Spleen (tissue), 7 donors: ENCODE measurements around the gene LHFPL3.

ENCODE experiments used
- POLR2A ChIP-seq, 3 donors: fragments of 450-650 bp; IDR thresholded peaks; one replicate each; pipeline ENCODE4 v1.5.1; 2017; ENCODE audit warnings: antibody characterized with exemption in 3 of 3, mild to moderate bottlenecking in 1 of 3
- POLR2AphosphoS5 ChIP-seq, 3 donors: sonication (generic); formaldehyde crosslinking; IDR thresholded peaks; one replicate each; pipeline ENCODE4 v1.5.1; 2017; ENCODE audit warnings: antibody characterized with exemption in 3 of 3
- TF ChIP-seq, protein P1 (sequence below), 11 experiments: fragments of 200-600 bp in 7 of 11; fragments of 450-650 bp in 4 of 11; sonication (generic) in 4 of 11; IDR thresholded peaks in 8 of 11; conservative IDR thresholded peaks in 3 of 11; 1 replicate in 7 of 11; 2 replicates in 4 of 11; pipeline versions ENCODE4 v1.4.0 to v1.8.0; 2016 to 2021; ENCODE audit warnings: antibody characterized with exemption in 11 of 11, inconsistent platforms in 4 of 11, mild to moderate bottlenecking in 1 of 11
- donor health status: DM: no; HTN: no; CAD: no; lungs with moderate emphysema.
- donor health status: DM: no; HTN: no; CAD: no.
- donor health status: DM: no; HTN: no; CAD: no.

DNA sequence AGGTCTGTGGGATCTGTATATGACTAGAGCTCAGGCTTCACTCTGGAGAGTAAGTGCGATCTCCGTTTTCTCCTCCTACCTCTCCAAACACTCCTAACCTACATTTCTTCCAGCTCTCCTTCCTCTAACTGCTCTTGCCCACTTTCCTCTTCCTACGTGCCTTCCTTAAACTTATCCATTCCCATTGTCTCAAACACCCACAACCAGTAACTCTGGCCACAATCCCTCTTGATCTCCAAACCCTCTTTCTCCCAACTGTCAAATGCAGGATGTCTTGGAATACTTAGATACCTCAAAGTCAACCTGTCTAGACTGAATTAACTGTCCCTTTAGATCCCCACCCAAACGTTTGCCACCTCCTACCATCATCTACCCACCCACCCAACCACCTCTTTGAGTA lies 471.9 kb downstream of the LHFPL3 start:
- TF ChIP-seq, protein P1, sequence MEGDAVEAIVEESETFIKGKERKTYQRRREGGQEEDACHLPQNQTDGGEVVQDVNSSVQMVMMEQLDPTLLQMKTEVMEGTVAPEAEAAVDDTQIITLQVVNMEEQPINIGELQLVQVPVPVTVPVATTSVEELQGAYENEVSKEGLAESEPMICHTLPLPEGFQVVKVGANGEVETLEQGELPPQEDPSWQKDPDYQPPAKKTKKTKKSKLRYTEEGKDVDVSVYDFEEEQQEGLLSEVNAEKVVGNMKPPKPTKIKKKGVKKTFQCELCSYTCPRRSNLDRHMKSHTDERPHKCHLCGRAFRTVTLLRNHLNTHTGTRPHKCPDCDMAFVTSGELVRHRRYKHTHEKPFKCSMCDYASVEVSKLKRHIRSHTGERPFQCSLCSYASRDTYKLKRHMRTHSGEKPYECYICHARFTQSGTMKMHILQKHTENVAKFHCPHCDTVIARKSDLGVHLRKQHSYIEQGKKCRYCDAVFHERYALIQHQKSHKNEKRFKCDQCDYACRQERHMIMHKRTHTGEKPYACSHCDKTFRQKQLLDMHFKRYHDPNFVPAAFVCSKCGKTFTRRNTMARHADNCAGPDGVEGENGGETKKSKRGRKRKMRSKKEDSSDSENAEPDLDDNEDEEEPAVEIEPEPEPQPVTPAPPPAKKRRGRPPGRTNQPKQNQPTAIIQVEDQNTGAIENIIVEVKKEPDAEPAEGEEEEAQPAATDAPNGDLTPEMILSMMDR (IDR thresholded peaks at IDR 0.05 in 8 of 11, conservative IDR thresholded peaks at IDR 0.05 in 3 of 11): no peak
- TF ChIP-seq POLR2A (IDR thresholded peaks at IDR 0.05): no peak
- TF ChIP-seq POLR2AphosphoS5 (IDR thresholded peaks at IDR 0.05): no peak
